PC-9 (cell line): ENCODE measurements around the gene TANGO6.

ENCODE experiments used
- CTCF ChIP-seq: fragments of 200-600 bp; sonication (generic); conservative IDR thresholded peaks from 2 replicates; pipeline ENCODE4 v1.6.1; 2017; ENCODE audit warnings: mixed run types, antibody characterized with exemption, mild to moderate bottlenecking, moderate library complexity
- EZH2 ChIP-seq: fragments of 200-600 bp; sonication (generic); IDR thresholded peaks from 2 replicates; pipeline ENCODE4 v1.8.0; 2017; ENCODE audit warnings: antibody characterized with exemption, low read depth

- TF ChIP-seq EZH2 (no peak), CTCF (no peak)
Observed at GRCh38 chr16:68940816-68941215, 97.5 kb downstream of the TANGO6 start.
